GM12874 (cell line): Measurements from ENCODE around the gene HOXC10.

Experiments
- TF ChIP-seq, protein P1 (sequence below): IDR thresholded peaks from 2 replicates; pipeline ENCODE4 v1.5.1; 2011; ENCODE audit warnings: low read depth, mild to moderate bottlenecking, control low read depth, low read length, moderate library complexity; ENCODE audit not compliant: insufficient read depth

Gene HOXC10

DNA sequence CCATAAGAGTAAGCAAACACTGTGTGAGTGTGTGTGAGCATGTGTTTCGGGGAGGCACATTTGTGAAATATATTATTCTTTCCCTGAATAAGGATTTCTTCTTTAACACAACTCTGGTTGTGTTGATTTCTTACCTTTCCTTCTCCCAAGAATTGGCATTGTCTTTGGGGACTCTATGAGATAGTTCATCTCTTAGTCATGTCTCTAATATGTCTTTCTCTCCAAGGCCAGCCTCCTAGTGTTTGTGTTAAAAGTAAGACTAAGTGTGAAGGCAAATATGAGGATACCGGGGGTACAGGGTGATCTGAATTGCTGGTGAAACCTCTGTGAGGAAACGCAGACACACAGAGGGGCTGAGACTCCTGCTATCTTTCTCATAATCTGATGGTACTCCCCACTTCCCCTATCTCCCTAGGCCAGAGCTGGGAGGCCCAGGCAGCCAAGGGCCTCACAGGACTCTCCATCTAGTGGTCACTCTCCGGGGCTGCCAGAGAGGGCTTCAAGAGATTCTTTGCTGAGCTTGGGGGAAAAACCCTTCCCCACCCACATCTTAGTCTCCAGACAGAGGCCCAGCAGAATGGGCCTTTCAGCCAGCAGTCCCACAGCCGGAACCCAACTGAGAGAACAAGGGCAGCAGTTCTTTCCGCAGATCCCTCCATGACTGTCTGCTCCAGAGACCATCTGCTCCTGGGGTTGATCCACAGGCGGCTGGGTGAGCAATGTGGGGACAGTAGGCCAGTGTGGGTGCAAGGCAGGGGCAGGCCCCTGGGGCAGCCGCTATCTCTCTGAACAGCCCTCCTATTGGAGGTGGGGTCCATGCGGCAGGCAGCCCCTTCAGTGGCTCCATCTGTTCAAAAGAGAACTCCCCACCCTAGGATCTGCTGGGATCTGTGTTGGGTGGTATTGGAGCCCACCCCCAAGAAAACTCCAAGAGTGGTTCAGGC is 36.0 kb upstream of the HOXC10 start:
- TF ChIP-seq, protein P1, sequence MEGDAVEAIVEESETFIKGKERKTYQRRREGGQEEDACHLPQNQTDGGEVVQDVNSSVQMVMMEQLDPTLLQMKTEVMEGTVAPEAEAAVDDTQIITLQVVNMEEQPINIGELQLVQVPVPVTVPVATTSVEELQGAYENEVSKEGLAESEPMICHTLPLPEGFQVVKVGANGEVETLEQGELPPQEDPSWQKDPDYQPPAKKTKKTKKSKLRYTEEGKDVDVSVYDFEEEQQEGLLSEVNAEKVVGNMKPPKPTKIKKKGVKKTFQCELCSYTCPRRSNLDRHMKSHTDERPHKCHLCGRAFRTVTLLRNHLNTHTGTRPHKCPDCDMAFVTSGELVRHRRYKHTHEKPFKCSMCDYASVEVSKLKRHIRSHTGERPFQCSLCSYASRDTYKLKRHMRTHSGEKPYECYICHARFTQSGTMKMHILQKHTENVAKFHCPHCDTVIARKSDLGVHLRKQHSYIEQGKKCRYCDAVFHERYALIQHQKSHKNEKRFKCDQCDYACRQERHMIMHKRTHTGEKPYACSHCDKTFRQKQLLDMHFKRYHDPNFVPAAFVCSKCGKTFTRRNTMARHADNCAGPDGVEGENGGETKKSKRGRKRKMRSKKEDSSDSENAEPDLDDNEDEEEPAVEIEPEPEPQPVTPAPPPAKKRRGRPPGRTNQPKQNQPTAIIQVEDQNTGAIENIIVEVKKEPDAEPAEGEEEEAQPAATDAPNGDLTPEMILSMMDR, result no peak

DNA sequence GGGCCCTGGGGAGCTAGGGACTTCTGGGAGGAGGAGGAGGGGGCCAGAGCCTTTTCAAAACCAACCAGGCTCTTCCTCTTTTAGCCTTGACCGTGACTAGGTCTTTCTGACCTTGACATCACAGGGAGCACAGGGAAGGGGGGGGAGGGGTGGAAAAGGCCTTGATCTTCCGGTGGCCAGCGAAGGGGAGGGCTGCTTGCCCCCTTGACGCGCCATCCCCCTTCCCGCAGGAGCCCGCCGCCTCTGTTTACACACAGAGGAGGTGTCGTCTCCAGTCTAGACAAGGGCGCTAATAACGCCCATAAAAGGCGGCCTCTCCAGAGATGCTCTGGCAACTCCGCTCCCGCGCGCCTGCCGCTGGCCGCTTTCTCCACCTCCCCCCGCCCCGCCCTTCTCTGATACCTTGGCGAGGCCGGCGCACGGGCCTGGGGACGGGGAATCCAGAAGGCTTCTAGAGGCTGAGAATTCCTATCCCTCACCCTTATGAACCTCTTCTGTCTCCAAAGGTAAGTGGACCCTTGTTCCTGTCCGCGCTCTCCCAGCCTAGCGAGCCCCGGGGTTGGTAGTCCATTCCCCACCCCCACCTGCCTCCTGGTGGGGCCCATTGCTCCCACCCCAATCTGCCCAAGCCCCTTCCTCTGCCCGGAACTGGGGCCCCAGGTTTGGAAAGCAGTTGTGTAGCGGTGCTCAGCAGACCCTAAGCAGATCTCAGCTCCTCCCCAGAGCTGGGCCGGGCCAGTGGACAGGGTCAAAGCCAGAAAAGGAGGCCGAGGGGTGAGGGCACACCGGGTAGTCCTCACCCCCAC is 35.1 kb upstream of the HOXC10 start:
- TF ChIP-seq, protein P1, result no peak

DNA sequence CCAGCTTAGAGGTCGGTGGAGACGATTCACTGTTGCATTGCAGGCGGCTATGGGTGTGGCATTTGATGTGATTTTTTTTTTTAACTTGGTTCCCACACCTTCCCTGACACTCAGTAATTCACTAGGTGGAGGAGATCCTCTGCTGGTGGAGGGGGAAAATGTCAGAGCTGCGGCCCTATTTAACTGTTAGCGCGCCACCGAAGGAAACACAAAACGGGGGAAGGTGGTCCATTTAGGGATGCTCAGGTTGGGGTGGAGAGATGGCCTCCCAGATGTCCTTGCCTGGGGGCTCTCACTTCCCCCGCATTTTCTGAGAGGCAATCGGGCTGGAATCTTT is 34.5 kb upstream of the HOXC10 start:
- TF ChIP-seq, protein P1, result no peak

DNA sequence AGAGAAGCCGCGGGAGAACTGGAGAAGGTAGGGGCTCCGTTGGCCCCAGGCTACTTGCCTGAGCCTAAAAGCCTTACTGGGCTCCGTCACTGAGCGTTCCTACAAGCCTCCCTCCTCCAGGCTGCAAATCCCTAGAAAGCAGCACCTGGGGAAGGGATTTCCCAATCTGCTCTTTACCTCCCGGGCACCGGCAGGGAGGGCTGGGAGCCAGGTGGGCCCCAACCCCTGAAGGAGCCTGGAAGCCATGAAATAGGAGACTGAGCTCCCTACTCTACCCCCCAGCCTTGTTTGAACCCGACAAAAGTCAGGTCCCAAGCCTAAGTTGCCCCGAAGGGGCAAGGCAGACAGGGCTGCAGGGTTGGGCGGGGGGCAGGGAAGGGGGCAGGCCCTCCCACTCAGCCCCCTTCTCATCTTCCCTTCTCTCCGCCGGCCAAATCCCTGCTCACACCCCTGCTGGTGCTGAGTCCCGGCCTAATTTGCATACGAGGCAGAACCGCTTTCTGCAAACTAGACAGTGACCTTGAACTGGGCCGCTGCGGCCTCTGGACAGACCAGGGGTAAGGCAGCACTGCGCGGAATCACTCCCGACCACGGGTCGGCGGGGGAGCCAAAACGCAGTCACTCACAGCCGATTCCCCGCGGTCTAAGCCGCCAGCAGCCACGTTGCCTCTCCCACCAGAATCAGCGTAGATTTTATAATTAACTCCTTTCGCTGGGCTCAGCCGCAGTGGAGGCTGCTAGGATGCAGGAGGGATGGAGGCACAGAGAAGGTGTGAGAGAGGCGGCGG is 34.0 kb upstream of the HOXC10 start:
- TF ChIP-seq, protein P1, result no peak

DNA sequence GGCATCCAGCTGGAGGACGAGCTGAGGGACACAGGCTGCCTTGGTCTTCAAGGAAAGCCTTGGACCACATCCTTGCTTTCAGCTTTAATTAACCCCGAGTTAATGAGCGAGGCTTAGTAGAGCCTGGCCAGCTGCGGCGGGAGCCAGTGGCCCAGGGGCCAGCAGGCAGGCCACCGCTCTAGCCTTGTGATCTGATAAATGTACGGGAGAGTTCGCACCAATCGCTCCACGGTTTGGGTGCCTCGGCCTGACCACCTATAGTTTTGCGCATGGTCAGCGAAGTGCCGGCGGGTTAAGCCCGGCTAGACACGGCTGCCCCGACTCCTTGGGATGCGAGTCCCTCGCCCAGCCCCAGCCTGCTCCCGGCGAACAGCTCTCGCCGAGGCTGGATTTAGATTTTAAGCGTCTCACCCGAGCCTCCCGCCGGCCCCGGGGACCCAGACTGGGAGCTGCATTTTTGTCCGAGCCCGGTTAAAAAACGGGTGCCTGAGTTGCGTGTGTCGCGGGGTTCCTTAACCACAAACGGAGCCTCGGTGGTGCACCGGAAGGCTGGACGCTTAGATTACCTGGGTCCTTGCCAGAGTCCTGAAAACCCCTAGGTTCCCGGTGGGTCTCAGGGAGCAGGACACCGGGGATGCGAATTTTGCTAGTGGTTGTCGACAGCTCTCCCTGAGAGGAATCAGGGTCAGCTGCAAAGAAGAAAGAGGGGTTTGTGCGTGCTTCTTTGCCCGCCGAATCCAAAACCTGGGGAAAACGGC is 33.2 kb upstream of the HOXC10 start:
- TF ChIP-seq, protein P1, result no peak

DNA sequence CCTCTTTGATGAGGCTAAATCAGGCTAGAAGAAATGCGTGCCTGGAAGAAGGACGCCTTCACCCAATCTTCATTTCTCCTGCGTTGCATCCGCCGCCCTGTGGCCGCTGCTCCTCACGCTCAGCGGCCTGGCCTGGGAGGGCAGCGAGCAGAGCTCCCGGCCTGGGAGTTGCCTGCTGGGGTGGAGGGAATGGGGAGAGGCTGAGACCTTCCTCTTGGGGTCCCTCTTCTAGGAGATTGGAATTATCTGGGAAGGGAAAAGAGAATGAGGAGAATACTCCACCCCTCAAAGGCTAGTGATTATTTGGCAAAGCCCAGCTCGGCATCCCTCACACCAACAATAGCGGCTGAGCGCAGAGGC is 32.6 kb upstream of the HOXC10 start:
- TF ChIP-seq, protein P1, result 0 out of 2 replicates have a peak, but pooled peaks have one; percentile 9
